Caco-2 (cell line): Measurements from ENCODE around the gene ETV2. TPM values are rescaled to one million over a fixed set of nuclear protein-coding genes. Genes with fewer than 3 reads are reported as not detected.

Experiments
- BruUV-seq: library from RNA; stranded (reverse); fragments of 400-500 nt; replicated peaks from 2 replicates; lab custom pipeline; 2021; lab: Mats Ljungman, UMichigan
- CTCF ChIA-PET: fragments of 300-600 bp; sonication (Branson Sonifier 250); formaldehyde crosslinking; loops from one replicate; lab custom pipeline; 2022; ENCODE audit warnings: antibody characterized with exemption; lab: Charles Lee
- POLR2A ChIA-PET: fragments of 300-600 bp; sonication (Branson Sonifier 250); formaldehyde crosslinking; loops from one replicate; lab custom pipeline; 2022; ENCODE audit warnings: antibody characterized with exemption; lab: Charles Lee
- DNase-seq, 2 experiments: peaks; one replicate each; pipeline versions ENCODE4 v3.0.0 to v3.0.0-alpha.2; 2020 to 2022
- H3K27me3 ChIP-seq: replicated peaks from 2 replicates; pipeline ENCODE4 v1.6.0; 2011; ENCODE audit warnings: low read length; ENCODE audit not compliant: control insufficient read depth, insufficient read depth
- H3K36me3 ChIP-seq: 2 replicates; pipeline ENCODE4 v1.5.1; 2011; ENCODE audit warnings: low read length; ENCODE audit not compliant: control insufficient read depth, insufficient read depth
- H3K4me1 ChIP-seq: fragments of 250-450 bp; sonication (Bioruptor Pico); 2 replicates; pipeline ENCODE4 v1.5.1; 2020; ENCODE audit warnings: mild to moderate bottlenecking
- H3K4me3 ChIP-seq: 2 replicates; pipeline ENCODE4 v1.5.1; 2011; ENCODE audit warnings: low read depth, mild to moderate bottlenecking, control low read depth, low read length
- H3K9me3 ChIP-seq: fragments of 250-450 bp; sonication (Bioruptor Pico); 2 replicates; pipeline ENCODE4 v1.5.1; 2020; ENCODE audit warnings: mild to moderate bottlenecking, moderate library complexity
- H3K27ac Mint-ChIP-seq: one replicate; pipeline ENCODE4 v1.8.0; 2022; ENCODE audit warnings: mixed read lengths; ENCODE audit not compliant: unreplicated experiment
- H3K27me3 Mint-ChIP-seq: one replicate; pipeline ENCODE4 v1.8.0; 2022; ENCODE audit warnings: mixed read lengths; ENCODE audit not compliant: insufficient read depth, unreplicated experiment
- H3K36me3 Mint-ChIP-seq: one replicate; pipeline ENCODE4 v1.8.0; 2022; ENCODE audit warnings: mild to moderate bottlenecking, mixed read lengths; ENCODE audit not compliant: insufficient read depth, unreplicated experiment
- H3K4me1 Mint-ChIP-seq: one replicate; pipeline ENCODE4 v1.8.0; 2022; ENCODE audit warnings: low read depth, mixed read lengths; ENCODE audit not compliant: unreplicated experiment
- H3K4me3 Mint-ChIP-seq: one replicate; pipeline ENCODE4 v1.8.0; 2022; ENCODE audit warnings: mild to moderate bottlenecking, moderate library complexity, mixed read lengths; ENCODE audit not compliant: unreplicated experiment
- H3K9me3 Mint-ChIP-seq: one replicate; pipeline ENCODE4 v1.8.0; 2022; ENCODE audit warnings: mixed read lengths; ENCODE audit not compliant: unreplicated experiment
- CTCF ChIP-seq, 2 experiments: fragments of 200-600 bp in 1 of 2; IDR thresholded peaks; 1 replicate in 1 of 2; 2 replicates in 1 of 2; pipeline versions ENCODE4 v1.5.1 to v1.8.0; 2011 to 2022; ENCODE audit warnings: antibody characterized with exemption in 1 of 2, control low read depth in 1 of 2, inconsistent platforms in 1 of 2, low read depth in 1 of 2, low read length in 1 of 2, mild to moderate bottlenecking in 1 of 2, moderate library complexity in 1 of 2; ENCODE audit not compliant: insufficient read depth in 1 of 2, severe bottlenecking in 1 of 2, unreplicated experiment in 1 of 2
- intact Hi-C: fragments of 100-400 bp; cut with micrococcal nuclease; formaldehyde crosslinking; loops from one replicate; pipeline ENCODE4 v1.10.0; 2022; ENCODE audit not compliant: unreplicated experiment
- total RNA-seq: library from RNA; stranded (reverse); gene quantifications from 2 replicates; pipeline ENCODE4 v1.2.3, GENCODE V29; 2022

ETV2 gene
- total RNA-seq, 1 experiment from 2014 or later, result 0.77 TPM

GRCh38 chr19:35642312-35642711 is 767 bp downstream of the ETV2 start:
- Mint-ChIP-seq H3K27me3 (no peaks in the 10 kb centered on the region), H3K27ac (peak overlapping the region; percentile 36), H3K36me3 (peaks cover 30% of the 10 kb centered on the region), H3K4me1 (peaks cover 12% of the 10 kb centered on the region), H3K9me3 (no peaks in the 10 kb centered on the region), H3K4me3 (peak overlapping the region; percentile 74)
- DNase-seq, result no peak
- TF ChIP-seq CTCF (IDR thresholded peaks at IDR 0.05; ENCODE audit: insufficient read depth in 1 of 2, low read depth in 1 of 2, low read length in 1 of 2, severe bottlenecking in 1 of 2, unreplicated experiment in 1 of 2), result no peak
- no peaks in the 10 kb centered on the region for H3K9me3 ChIP-seq
- no peaks in the 10 kb centered on the region for H3K27me3 ChIP-seq
- POLR2A ChIA-PET, result no interaction called here
- intact Hi-C loops, result loop anchor here (5.0 kb wide), 1 partner anchor 95 kb away; the partner anchor contains the start of gene TMEM147
- CTCF ChIA-PET, result interaction anchor here (0.6 to 1.4 kb wide), 3 partner anchors 41 to 132 kb away, joined by 3 to 5 read pairs (median 4); no protein-coding TSS in a partner anchor
- H3K4me3 ChIP-seq, result peak overlapping the region; percentile 80
- H3K36me3 ChIP-seq, result no peaks in the 10 kb centered on the region
- BruUV-seq, result no TSS peak
- peaks cover 26% of the 10 kb centered on the region for H3K4me1 ChIP-seq

- POLR2A ChIA-PET, result interaction anchor here (1.1 kb wide), 1 partner anchor 18 kb away, joined by 3 read pairs; no protein-coding TSS in a partner anchor
- H3K9me3 ChIP-seq, result no peaks in the 10 kb centered on the region
- CTCF ChIA-PET, result interaction anchor here (0.6 to 1.4 kb wide), 3 partner anchors 42 to 132 kb away, joined by 3 to 5 read pairs (median 4); no protein-coding TSS in a partner anchor
- H3K36me3 ChIP-seq, result no peaks in the 10 kb centered on the region
- no peak for TF ChIP-seq CTCF (IDR thresholded peaks at IDR 0.05; ENCODE audit: insufficient read depth in 1 of 2, low read depth in 1 of 2, low read length in 1 of 2, severe bottlenecking in 1 of 2, unreplicated experiment in 1 of 2)
- no peaks in the 10 kb centered on the region for H3K27me3 Mint-ChIP-seq
- peaks cover 12% of the 10 kb centered on the region for H3K4me1 Mint-ChIP-seq
- H3K4me3 ChIP-seq, result peak overlapping the region; percentile 80
- peaks cover 28% of the 10 kb centered on the region for H3K36me3 Mint-ChIP-seq
- DNase-seq, result no peak
- H3K9me3 Mint-ChIP-seq, result no peaks in the 10 kb centered on the region
- H3K4me1 ChIP-seq, result peaks cover 26% of the 10 kb centered on the region
- TSS peak; percentile 2 for BruUV-seq
- intact Hi-C loops, result loop anchor here (1.0 to 5.0 kb wide), 2 partner anchors 15 to 96 kb away; partner anchors contain the start of gene TMEM147
- no peaks in the 10 kb centered on the region for H3K27me3 ChIP-seq
- H3K27ac Mint-ChIP-seq, result peak overlapping the region; percentile 36
- peak overlapping the region; percentile 74 for H3K4me3 Mint-ChIP-seq
Observed at GRCh38 chr19:35642798-35643254, 1.3 kb downstream of the ETV2 start.

- Histone ChIP-seq H3K4me1 (peaks cover 26% of the 10 kb centered on the region), H3K9me3 (no peaks in the 10 kb centered on the region), H3K27me3 (no peaks in the 10 kb centered on the region), H3K4me3 (peak overlapping the region; percentile 80), H3K36me3 (no peaks in the 10 kb centered on the region)
- H3K27me3 Mint-ChIP-seq, result no peaks in the 10 kb centered on the region
- H3K4me3 Mint-ChIP-seq, result peak overlapping the region; percentile 74
- no peaks in the 10 kb centered on the region for H3K9me3 Mint-ChIP-seq
- H3K4me1 Mint-ChIP-seq, result peaks cover 12% of the 10 kb centered on the region
- ChIA-PET POLR2A (interaction anchor here (0.5 to 1.9 kb wide), 6 partner anchors 8 to 133 kb away, joined by 3 to 10 read pairs (median 5); partner anchors contain the start of gene LIN37), CTCF (interaction anchor here (0.6 to 1.6 kb wide), 6 partner anchors 43 to 148 kb away, joined by 3 to 5 read pairs (median 3); no protein-coding TSS in a partner anchor)
- H3K27ac Mint-ChIP-seq, result peak overlapping the region; percentile 36
- BruUV-seq, result no TSS peak
- peak; percentile 93 to 95 for DNase-seq
- peaks cover 28% of the 10 kb centered on the region for H3K36me3 Mint-ChIP-seq
- intact Hi-C loops, result loop anchor here (1.0 to 5.0 kb wide), 4 partner anchors 15 to 96 kb away; partner anchors contain the start of genes HAUS5 and TMEM147
- peak in 1 of 2 experiments; percentile 18 for TF ChIP-seq CTCF (IDR thresholded peaks at IDR 0.05; ENCODE audit: insufficient read depth in 1 of 2, low read depth in 1 of 2, low read length in 1 of 2, severe bottlenecking in 1 of 2, unreplicated experiment in 1 of 2)
Observed at GRCh38 chr19:35643255-35644205, 2.0 kb downstream of the ETV2 start.
